GM12874 (cell line): ENCODE measurements around the gene ABCC8.

Experiments used
- TF ChIP-seq, protein P1 (sequence below): IDR thresholded peaks from 2 replicates; pipeline ENCODE4 v1.5.1; 2011; ENCODE audit warnings: low read depth, mild to moderate bottlenecking, control low read depth, low read length, moderate library complexity; ENCODE audit not compliant: insufficient read depth

Gene ABCC8

DNA sequence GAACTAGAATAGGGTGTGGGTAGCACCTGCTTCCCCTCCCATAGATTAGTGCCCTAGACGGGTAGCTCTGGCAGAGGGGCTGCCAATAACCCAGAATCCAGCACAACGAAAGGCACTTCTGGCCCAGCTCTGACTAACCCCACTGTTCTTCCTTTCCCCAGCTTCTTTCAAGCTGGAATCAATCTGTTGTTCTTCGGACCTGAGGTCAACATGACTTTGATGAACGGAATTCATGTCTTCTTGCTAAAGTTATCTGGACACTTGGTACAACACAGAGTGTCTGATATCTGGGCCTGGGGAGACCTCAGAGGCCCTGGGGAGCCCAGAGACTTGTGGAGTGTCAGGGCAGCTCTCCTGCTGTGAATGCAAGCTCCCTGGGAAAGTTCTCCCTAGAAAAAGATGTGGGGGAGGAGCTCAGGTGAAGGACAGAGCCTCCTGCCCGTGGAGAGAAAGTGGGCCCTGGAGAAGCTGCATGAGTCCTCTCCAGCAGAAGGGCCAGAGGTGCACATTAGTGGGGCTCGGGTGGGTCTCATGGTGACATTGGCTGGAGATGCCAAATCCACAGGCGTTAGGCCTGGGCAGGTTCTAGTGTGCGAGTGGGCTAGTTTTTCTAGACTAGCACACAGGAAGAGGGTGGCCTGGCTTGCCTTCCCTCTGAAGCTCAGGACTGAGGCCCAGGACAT, 94.5 kb downstream of the ABCC8 start:
- TF ChIP-seq, protein P1, sequence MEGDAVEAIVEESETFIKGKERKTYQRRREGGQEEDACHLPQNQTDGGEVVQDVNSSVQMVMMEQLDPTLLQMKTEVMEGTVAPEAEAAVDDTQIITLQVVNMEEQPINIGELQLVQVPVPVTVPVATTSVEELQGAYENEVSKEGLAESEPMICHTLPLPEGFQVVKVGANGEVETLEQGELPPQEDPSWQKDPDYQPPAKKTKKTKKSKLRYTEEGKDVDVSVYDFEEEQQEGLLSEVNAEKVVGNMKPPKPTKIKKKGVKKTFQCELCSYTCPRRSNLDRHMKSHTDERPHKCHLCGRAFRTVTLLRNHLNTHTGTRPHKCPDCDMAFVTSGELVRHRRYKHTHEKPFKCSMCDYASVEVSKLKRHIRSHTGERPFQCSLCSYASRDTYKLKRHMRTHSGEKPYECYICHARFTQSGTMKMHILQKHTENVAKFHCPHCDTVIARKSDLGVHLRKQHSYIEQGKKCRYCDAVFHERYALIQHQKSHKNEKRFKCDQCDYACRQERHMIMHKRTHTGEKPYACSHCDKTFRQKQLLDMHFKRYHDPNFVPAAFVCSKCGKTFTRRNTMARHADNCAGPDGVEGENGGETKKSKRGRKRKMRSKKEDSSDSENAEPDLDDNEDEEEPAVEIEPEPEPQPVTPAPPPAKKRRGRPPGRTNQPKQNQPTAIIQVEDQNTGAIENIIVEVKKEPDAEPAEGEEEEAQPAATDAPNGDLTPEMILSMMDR: no peak

DNA sequence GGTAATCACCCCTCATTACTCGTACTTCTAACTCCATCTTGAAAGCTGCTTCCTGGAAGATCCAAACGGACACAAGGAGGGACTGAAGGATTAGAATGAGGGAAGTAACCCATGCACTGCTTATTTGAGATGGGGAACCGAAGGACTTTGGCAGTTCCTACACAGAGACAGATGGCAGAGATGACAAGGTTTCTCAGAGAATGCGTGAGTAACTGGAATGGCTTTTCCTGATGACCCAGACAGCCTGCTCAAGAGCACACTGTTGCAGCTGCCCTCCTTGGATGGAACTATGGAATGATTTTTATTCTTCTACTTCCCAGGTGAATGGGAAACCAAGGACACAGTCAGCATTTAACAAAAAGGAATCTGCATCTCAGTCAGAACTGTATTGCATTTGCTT, 95.5 kb downstream of the ABCC8 start:
- TF ChIP-seq, protein P1: no peak

DNA sequence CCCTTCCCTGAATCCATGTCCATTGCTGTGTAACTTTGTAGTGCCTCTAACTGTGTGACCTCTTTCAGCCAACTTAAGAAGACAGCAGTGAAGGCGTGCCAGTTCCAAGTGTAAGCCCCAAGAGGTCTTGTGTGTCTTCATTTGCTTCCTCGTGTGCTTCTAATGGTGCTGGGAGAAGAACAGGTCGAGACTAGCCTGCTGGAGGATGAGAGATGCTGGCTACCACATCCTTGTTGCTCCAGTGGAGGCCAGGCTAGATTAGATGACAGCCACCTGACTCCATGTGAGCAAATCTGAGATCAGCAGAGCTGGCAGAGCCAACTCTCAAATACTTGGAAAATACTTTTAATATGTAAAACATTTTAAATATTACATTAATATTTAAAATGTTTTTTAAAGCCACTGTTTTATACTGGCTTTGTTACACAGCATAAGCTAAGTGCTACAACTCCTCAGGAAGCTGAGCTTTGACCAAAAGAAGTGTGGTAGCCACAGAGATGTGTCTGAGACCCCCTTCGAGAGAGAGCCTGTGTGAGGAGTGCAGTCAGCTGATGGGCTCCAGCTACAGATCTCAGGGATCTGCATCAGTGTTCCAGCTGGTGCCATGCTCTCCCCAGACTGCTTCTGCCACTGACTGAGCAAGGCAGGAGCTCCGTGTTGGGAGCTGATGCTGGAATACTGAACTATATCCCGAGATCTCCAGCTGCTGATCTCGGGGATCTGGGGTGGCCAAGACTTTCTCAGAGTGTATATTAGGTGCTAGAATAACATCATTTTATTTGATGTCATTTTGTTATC, 97.1 kb downstream of the ABCC8 start:
- TF ChIP-seq, protein P1: no peak

DNA sequence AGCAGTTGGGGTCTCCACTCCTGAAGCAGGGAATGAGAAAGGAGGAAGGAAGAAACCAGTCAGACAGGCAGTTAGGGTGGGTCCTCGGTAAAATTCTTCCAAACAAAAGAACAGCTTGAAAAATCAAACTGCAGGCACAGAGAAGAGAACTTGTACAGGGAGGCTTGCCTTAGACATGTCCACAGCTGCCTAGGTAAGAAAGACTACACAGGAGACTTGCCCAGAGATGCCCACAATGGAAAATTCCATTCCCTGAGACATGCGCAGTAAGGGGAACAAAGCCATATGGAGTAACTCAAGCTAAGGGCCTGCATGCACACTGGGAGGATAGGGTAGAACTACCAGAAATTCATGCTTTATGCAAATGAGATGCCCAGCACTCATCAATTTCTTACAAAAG, 98.0 kb downstream of the ABCC8 start:
- TF ChIP-seq, protein P1: no peak

DNA sequence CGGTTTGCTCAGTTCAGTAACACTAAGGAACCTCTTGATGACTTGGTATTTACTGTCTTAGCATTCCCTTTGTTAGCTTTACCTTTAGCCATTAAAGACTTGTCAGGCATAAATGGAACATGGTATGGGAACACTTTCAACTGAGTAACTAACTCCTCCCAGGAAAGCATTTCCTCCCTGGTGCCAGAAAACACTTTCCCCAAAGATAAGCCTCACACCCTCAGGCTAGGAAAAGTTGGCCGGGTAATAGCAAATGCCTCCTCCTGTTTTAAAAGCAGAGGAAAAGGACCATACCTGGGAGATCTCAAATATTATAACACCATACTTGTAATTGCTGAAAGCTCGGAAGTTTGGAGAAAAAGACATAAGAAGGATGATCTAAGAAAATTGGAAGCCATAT, 100.2 kb downstream of the ABCC8 start:
- TF ChIP-seq, protein P1: no peak

DNA sequence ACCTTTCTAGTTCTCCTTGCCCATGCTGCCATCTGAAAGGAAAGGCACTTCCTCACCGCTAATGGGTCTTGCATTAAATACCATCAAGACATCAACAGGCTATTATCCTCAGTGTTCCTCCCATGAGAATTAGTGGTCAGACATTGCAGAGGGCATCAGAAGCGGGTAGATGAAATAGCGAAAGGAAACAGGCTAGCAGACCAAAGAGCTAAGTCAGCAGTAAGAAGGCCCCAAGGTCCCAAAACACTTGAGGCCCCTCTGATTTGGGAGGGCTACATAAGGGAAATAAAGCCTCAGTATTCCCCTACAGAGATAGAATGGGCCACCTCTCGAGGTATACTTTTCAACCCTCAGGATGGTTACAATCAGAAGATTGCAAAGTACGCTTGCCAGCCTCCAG, 101.1 kb downstream of the ABCC8 start:
- TF ChIP-seq, protein P1: no peak

DNA sequence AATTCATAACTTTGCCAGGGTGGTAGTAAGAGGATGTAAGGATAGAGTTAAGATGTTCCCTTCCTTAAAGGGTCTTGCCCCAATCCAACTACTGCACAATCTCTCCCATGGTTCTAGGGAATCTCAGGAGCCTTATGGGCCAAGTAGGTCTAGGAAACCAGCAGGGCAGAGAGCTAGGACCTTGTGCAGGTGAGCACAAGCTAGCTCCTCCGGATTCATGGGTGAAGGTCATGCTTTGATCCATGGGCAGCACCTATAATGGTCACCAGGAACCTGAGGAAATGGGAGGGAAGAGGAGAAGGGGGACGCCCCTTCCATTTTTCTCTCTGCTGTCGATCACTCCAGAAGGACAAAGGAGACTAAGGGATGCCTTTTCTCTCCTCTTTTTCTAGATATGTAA, 105.0 kb downstream of the ABCC8 start:
- TF ChIP-seq, protein P1: no peak
